ENCODE data around the gene RGS14. TPM values are rescaled to one million over a fixed set of nuclear protein-coding genes. Genes with fewer than 3 reads are reported as not detected.

Gene RGS14
- total RNA-seq, 1 experiment from 2014 or later: 9.4 TPM

DNA sequence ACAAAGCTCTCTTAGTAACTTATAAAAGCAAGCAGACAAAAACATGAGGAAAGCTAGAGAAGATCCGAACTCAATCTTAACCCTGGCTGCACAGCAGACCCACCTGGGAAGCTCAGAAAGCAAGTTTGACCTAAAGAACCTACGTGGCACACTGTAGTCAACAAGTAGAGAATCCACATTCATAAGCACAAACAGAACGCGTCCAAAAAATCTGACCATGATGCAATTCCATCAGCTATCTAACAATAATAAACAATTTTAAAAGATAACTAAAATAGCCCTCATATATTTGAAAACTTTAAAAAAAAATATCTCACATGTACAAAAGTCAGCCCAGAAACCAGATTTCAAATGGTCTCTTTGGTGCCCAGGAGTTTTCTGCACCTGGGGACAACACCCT lies 10.9 kb upstream of the RGS14 start:
- Histone ChIP-seq H3K9ac (ENCODE audit: low read length) (no peak overlapping the region), H3K4me2 (ENCODE audit: low read length) (no peak overlapping the region), H3K79me2 (ENCODE audit: insufficient read depth, low read length) (peaks cover 91% of the 10 kb centered on the region), H3K4me1 (ENCODE audit: control insufficient read depth in 1 of 2, insufficient read depth in 2 of 2, low read length in 2 of 2) (peaks cover 10% of the 10 kb centered on the region in 2 experiments), H3K4me3 (replicated peaks in 1 of 2; ENCODE audit: low read depth in 1 of 2, low read length in 2 of 2) (no peak overlapping the region), H2AFZ (ENCODE audit: low read depth, low read length, poor library complexity, severe bottlenecking) (no peak overlapping the region), H3K9me2 (ENCODE audit: insufficient read depth) (no peaks in the 10 kb centered on the region), H4K20me1 (ENCODE audit: insufficient read depth) (peaks cover 3% of the 10 kb centered on the region; the same call in 1 of the 2 replicates), H3K27me3 (ENCODE audit: insufficient read depth, low read length) (no peaks in the 10 kb centered on the region), H3K9me3 (ENCODE audit: control insufficient read depth in 1 of 2, insufficient read depth in 1 of 2, low read depth in 1 of 2, low read length in 2 of 2) (no peaks in the 10 kb centered on the region), H3K27ac (ENCODE audit: low read depth, low read length) (no peak overlapping the region), H3K36me3 (ENCODE audit: control insufficient read depth in 1 of 2, insufficient read depth in 2 of 2, low read length in 2 of 2) (peaks cover 8 to 11% of the 10 kb centered on the region in 2 experiments; a peak in 3 of 4 replicates)
- DNase-seq (ENCODE audit: low read depth, low spot score) (no peak), ATAC-seq (no peak)
- RAD21 ChIA-PET (ENCODE audit: low non-redundant PET in 1 of 2, low total read pairs in 2 of 2, uncharacterized antibody in 2 of 2, unreplicated experiment in 2 of 2): no interaction called here
- POLR2A ChIA-PET: no interaction called here
- intact Hi-C loops (cut with micrococcal nuclease): no loop called here
- TF ChIP-seq POLR2A (IDR thresholded peaks at IDR 0.05; ENCODE audit: borderline replicate concordance, extremely low read depth, insufficient read depth, insufficient read length) (no peak), SIN3A (IDR thresholded peaks at IDR 0.05; ENCODE audit: low read depth) (no peak), CBX3 (IDR thresholded peaks at IDR 0.05; ENCODE audit: low read depth) (no peak), JUND (IDR thresholded peaks at IDR 0.05) (no peak), YY1 (IDR thresholded peaks at IDR 0.05; ENCODE audit: extremely low read depth, insufficient replicate concordance, low read depth, low read length) (no peak), RAD21 (IDR thresholded peaks at IDR 0.05; ENCODE audit: low read depth) (no peak), SP1 (IDR thresholded peaks at IDR 0.05; ENCODE audit: low read depth) (no peak), FOSL1 (IDR thresholded peaks at IDR 0.05; ENCODE audit: low read depth) (no peak), EZH2phosphoT487 (IDR thresholded peaks at IDR 0.05; ENCODE audit: borderline replicate concordance) (no peak), ZFX (IDR thresholded peaks at IDR 0.05) (no peak)
- TF ChIP-seq, protein P1, sequence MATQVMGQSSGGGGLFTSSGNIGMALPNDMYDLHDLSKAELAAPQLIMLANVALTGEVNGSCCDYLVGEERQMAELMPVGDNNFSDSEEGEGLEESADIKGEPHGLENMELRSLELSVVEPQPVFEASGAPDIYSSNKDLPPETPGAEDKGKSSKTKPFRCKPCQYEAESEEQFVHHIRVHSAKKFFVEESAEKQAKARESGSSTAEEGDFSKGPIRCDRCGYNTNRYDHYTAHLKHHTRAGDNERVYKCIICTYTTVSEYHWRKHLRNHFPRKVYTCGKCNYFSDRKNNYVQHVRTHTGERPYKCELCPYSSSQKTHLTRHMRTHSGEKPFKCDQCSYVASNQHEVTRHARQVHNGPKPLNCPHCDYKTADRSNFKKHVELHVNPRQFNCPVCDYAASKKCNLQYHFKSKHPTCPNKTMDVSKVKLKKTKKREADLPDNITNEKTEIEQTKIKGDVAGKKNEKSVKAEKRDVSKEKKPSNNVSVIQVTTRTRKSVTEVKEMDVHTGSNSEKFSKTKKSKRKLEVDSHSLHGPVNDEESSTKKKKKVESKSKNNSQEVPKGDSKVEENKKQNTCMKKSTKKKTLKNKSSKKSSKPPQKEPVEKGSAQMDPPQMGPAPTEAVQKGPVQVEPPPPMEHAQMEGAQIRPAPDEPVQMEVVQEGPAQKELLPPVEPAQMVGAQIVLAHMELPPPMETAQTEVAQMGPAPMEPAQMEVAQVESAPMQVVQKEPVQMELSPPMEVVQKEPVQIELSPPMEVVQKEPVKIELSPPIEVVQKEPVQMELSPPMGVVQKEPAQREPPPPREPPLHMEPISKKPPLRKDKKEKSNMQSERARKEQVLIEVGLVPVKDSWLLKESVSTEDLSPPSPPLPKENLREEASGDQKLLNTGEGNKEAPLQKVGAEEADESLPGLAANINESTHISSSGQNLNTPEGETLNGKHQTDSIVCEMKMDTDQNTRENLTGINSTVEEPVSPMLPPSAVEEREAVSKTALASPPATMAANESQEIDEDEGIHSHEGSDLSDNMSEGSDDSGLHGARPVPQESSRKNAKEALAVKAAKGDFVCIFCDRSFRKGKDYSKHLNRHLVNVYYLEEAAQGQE (IDR thresholded peaks at IDR 0.05; ENCODE audit: low read depth): no peak
- TF ChIP-seq, protein P2, sequence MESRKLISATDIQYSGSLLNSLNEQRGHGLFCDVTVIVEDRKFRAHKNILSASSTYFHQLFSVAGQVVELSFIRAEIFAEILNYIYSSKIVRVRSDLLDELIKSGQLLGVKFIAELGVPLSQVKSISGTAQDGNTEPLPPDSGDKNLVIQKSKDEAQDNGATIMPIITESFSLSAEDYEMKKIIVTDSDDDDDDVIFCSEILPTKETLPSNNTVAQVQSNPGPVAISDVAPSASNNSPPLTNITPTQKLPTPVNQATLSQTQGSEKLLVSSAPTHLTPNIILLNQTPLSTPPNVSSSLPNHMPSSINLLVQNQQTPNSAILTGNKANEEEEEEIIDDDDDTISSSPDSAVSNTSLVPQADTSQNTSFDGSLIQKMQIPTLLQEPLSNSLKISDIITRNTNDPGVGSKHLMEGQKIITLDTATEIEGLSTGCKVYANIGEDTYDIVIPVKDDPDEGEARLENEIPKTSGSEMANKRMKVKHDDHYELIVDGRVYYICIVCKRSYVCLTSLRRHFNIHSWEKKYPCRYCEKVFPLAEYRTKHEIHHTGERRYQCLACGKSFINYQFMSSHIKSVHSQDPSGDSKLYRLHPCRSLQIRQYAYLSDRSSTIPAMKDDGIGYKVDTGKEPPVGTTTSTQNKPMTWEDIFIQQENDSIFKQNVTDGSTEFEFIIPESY (IDR thresholded peaks at IDR 0.05; ENCODE audit: extremely low read depth, insufficient replicate concordance, low read length): no peak
- TF ChIP-seq, protein P3, sequence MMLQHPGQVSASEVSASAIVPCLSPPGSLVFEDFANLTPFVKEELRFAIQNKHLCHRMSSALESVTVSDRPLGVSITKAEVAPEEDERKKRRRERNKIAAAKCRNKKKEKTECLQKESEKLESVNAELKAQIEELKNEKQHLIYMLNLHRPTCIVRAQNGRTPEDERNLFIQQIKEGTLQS (IDR thresholded peaks at IDR 0.05): no peak
- TF ChIP-seq, protein P4, sequence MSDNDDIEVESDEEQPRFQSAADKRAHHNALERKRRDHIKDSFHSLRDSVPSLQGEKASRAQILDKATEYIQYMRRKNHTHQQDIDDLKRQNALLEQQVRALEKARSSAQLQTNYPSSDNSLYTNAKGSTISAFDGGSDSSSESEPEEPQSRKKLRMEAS (IDR thresholded peaks at IDR 0.05): no peak
- BruUV-seq (replicated peaks): no TSS peak
- CTCF ChIA-PET: interaction anchor here (0.9 to 1.9 kb wide), 2 partner anchors 24 to 37 kb away, joined by 3 to 6 read pairs; no protein-coding TSS in a partner anchor

Measured in HCT116 (cell line).